ENCODE results near the gene NMNAT3.

The NMNAT3 gene

GRCh38 chr3:139537795-139538621, 139.8 kb downstream of the NMNAT3 start:
- DNase-seq = no peak

- DNase-seq = no peak
Observed at GRCh38 chr3:139537361-139537760, 140.4 kb downstream of the NMNAT3 start.

- DNase-seq = peak; percentile 55
Observed at GRCh38 chr3:139534992-139535879, 142.5 kb downstream of the NMNAT3 start.

- no peak for DNase-seq
Observed at GRCh38 chr3:139534455-139534812, 143.3 kb downstream of the NMNAT3 start.

GRCh38 chr3:139533781-139534454, 143.9 kb downstream of the NMNAT3 start:
- DNase-seq = no peak

GRCh38 chr3:139532976-139533375, 144.8 kb downstream of the NMNAT3 start:
- DNase-seq = no peak

GRCh38 chr3:139530717-139531116, 147.1 kb downstream of the NMNAT3 start:
- DNase-seq = no peak

GRCh38 chr3:139529662-139530061, 148.1 kb downstream of the NMNAT3 start:
- DNase-seq = no peak

GRCh38 chr3:139528924-139529323, 148.8 kb downstream of the NMNAT3 start:
- DNase-seq = no peak

GRCh38 chr3:139528281-139528680, 149.5 kb downstream of the NMNAT3 start:
- no peak for DNase-seq

- no peak for DNase-seq
Observed at GRCh38 chr3:139527265-139527664, 150.5 kb downstream of the NMNAT3 start.

- DNase-seq = no peak
Observed at GRCh38 chr3:139526146-139526545, 151.6 kb downstream of the NMNAT3 start.

- DNase-seq = no peak
Observed at GRCh38 chr3:139524841-139525636, 152.7 kb downstream of the NMNAT3 start.

- DNase-seq = no peak
Observed at GRCh38 chr3:139523718-139524117, 154.1 kb downstream of the NMNAT3 start.

GRCh38 chr3:139523166-139523565, 154.6 kb downstream of the NMNAT3 start:
- DNase-seq = no peak

GRCh38 chr3:139522421-139522820, 155.4 kb downstream of the NMNAT3 start:
- DNase-seq = peak; percentile 10

- no peak for DNase-seq
Observed at GRCh38 chr3:139521816-139522215, 156.0 kb downstream of the NMNAT3 start.

- no peak for DNase-seq
Observed at GRCh38 chr3:139521144-139521543, 156.6 kb downstream of the NMNAT3 start.

GRCh38 chr3:139519998-139520737, 157.6 kb downstream of the NMNAT3 start:
- DNase-seq = peak; percentile 39

- DNase-seq = no peak
Observed at GRCh38 chr3:139518926-139519842, 158.6 kb downstream of the NMNAT3 start.

- DNase-seq = no peak
Observed at GRCh38 chr3:139518306-139518705, 159.5 kb downstream of the NMNAT3 start.

All from hematopoietic multipotent progenitor cell treated with erythropoietin and hydrocortisone succinate and interleukin-3 and kit ligand, for 4 days (in vitro differentiated cells).